Tibial artery (tissue), 4 donors: ENCODE data around the gene HECTD4.
"Not testable (repeated sequence)": the region's sequence is repeated elsewhere in the genome, so short reads cannot be mapped to it uniquely, and the experiment has no call there.

ENCODE experiments used
- DNase-seq, 2 donors: peaks; one replicate each; pipeline ENCODE4 v3.0.0-alpha.2; 2019
- H3K27ac ChIP-seq, 2 donors: fragments of 200-600 bp; sonication (generic) in 1 of 2; 1 replicate in 1 of 2; 2 replicates in 1 of 2; pipeline ENCODE4 v1.5.1; 2018 to 2019; ENCODE audit warnings: mild to moderate bottlenecking in 1 of 2
- H3K27me3 ChIP-seq, 2 donors: fragments of 200-600 bp; sonication (generic) in 1 of 2; one replicate each; pipeline versions ENCODE4 v1.5.1 to v1.6.0; 2016 to 2019
- H3K36me3 ChIP-seq, 3 donors: fragments of 200-600 bp; sonication (generic) in 2 of 3; one replicate each; pipeline ENCODE4 v1.5.1; 2016 to 2019; ENCODE audit warnings: mild to moderate bottlenecking in 2 of 3
- H3K4me1 ChIP-seq, 4 donors: fragments of 200-600 bp; sonication (generic) in 2 of 4; 1 replicate in 3 of 4; 2 replicates in 1 of 4; pipeline ENCODE4 v1.5.1; 2016 to 2019
- H3K4me3 ChIP-seq, 2 donors: fragments of 200-600 bp; sonication (generic) in 1 of 2; 1 replicate in 1 of 2; 2 replicates in 1 of 2; pipeline ENCODE4 v1.5.1; 2018 to 2019; ENCODE audit warnings: mild to moderate bottlenecking in 2 of 2
- H3K9me3 ChIP-seq, 3 donors: fragments of 200-600 bp; sonication (generic) in 1 of 3; one replicate each; pipeline ENCODE4 v1.5.1; 2016 to 2019
- CTCF ChIP-seq, 2 experiments: fragments of 200-600 bp in 1 of 2; fragments of 450-650 bp in 1 of 2; IDR thresholded peaks; one replicate each; pipeline ENCODE4 v1.5.1; 2017 to 2019; ENCODE audit warnings: antibody characterized with exemption in 2 of 2, mild to moderate bottlenecking in 1 of 2, moderate library complexity in 1 of 2
- intact Hi-C: fragments of 100-400 bp; cut with DNase I; formaldehyde crosslinking; loops from one replicate; pipeline ENCODE4 v1.15.0; 2023; ENCODE audit warnings: low total_unique reads

HECTD4 gene

GRCh38 chr12:112117685-112118084 is 264.5 kb downstream of the HECTD4 start:
- Histone ChIP-seq H3K36me3 (no peaks in the 10 kb centered on the region), H3K4me3 (no peak overlapping the region), H3K27me3 (no peaks in the 10 kb centered on the region), H3K27ac (peak overlapping the region in 1 of 2 donors; percentile 73), H3K9me3 (no peaks in the 10 kb centered on the region), H3K4me1 (peaks cover 0 to 37% (median 14%) of the 10 kb centered on the region in 4 donors)
- intact Hi-C loops = no loop called here
- TF ChIP-seq CTCF (IDR thresholded peaks at IDR 0.05) = no peak
- no peak for DNase-seq

- Histone ChIP-seq H3K4me1 (peaks cover 0 to 24% (median 10%) of the 10 kb centered on the region in 4 donors), H3K4me3 (peak overlapping the region in 1 of 2 donors; percentile 3), H3K27ac (peak overlapping the region; percentile 54 to 73), H3K27me3 (no peaks in the 10 kb centered on the region), H3K9me3 (no peaks in the 10 kb centered on the region), H3K36me3 (no peaks in the 10 kb centered on the region)
- TF ChIP-seq CTCF (IDR thresholded peaks at IDR 0.05) = no peak
- DNase-seq = peak; percentile 72 to 80
- intact Hi-C loops = no loop called here
Measured at GRCh38 chr12:112116232-112117060, 265.8 kb downstream of the HECTD4 start.

- Histone ChIP-seq H3K27me3 (no peaks in the 10 kb centered on the region), H3K36me3 (no peaks in the 10 kb centered on the region), H3K4me1 (peaks cover 0 to 22% (median 9%) of the 10 kb centered on the region in 4 donors), H3K27ac (no peak overlapping the region), H3K9me3 (no peaks in the 10 kb centered on the region), H3K4me3 (no peak overlapping the region)
- intact Hi-C loops = no loop called here
- DNase-seq = no peak
- TF ChIP-seq CTCF (IDR thresholded peaks at IDR 0.05) = no peak
Measured at GRCh38 chr12:112115259-112116045, 266.8 kb downstream of the HECTD4 start.

GRCh38 chr12:112112409-112113133 is 269.7 kb downstream of the HECTD4 start:
- intact Hi-C loops = no loop called here
- Histone ChIP-seq H3K27me3 (no peaks in the 10 kb centered on the region), H3K36me3 (no peaks in the 10 kb centered on the region), H3K4me3 (no peak overlapping the region), H3K27ac (no peak overlapping the region), H3K4me1 (peaks cover 0 to 24% (median 17%) of the 10 kb centered on the region in 4 donors), H3K9me3 (no peaks in the 10 kb centered on the region)
- TF ChIP-seq CTCF (IDR thresholded peaks at IDR 0.05) = no peak
- DNase-seq = peak in 1 of 2 donors; percentile 37

GRCh38 chr12:112111931-112112330 is 270.3 kb downstream of the HECTD4 start:
- peaks cover 0 to 24% (median 17%) of the 10 kb centered on the region in 4 donors for H3K4me1 ChIP-seq
- no peak overlapping the region for H3K4me3 ChIP-seq
- DNase-seq = peak in 1 of 2 donors; percentile 55
- no peaks in the 10 kb centered on the region for H3K36me3 ChIP-seq
- no peak overlapping the region for H3K27ac ChIP-seq
- no peaks in the 10 kb centered on the region for H3K9me3 ChIP-seq
- TF ChIP-seq CTCF (IDR thresholded peaks at IDR 0.05) = no peak
- H3K27me3 ChIP-seq = no peaks in the 10 kb centered on the region
- intact Hi-C loops = no loop called here

GRCh38 chr12:112110787-112111662 is 271.2 kb downstream of the HECTD4 start:
- H3K4me3 ChIP-seq, H3K36me3 ChIP-seq, H3K27me3 ChIP-seq, intact Hi-C loops, H3K9me3 ChIP-seq: not testable (repeated sequence)
- peaks cover 0 to 22% (median 18%) of the 10 kb centered on the region in 4 donors for H3K4me1 ChIP-seq
- DNase-seq = peak in 1 of 2 donors; percentile 41
- H3K27ac ChIP-seq = peak overlapping the region in 1 of 2 donors; percentile 99
